Esophagus squamous epithelium (tissue), 4 donors: ENCODE data around the gene PNMA1.

Source experiments
- CTCF ChIP-seq, 6 experiments: fragments of 450-650 bp in 4 of 6; fragments of 200-600 bp in 2 of 6; sonication (generic) in 2 of 6; IDR thresholded peaks; one replicate each; pipeline ENCODE4 v1.5.1; 2016 to 2019; ENCODE audit warnings: antibody characterized with exemption in 6 of 6, mild to moderate bottlenecking in 4 of 6, moderate library complexity in 4 of 6
- POLR2A ChIP-seq, 4 donors: fragments of 450-650 bp; IDR thresholded peaks; one replicate each; pipeline ENCODE4 v1.6.1; 2017; ENCODE audit warnings: antibody characterized with exemption in 4 of 4, mild to moderate bottlenecking in 4 of 4, moderate library complexity in 3 of 4

- TF ChIP-seq POLR2A (IDR thresholded peaks at IDR 0.05), result no peak
- TF ChIP-seq CTCF (IDR thresholded peaks at IDR 0.05), result no peak
These were observed 39.2 kb downstream of the PNMA1 start for GRCh38 chr14:73674986-73675385.
